Mammary epithelial cell (primary cell): Measurements from ENCODE around the gene FOXF1.

Experiments used
- EZH2 ChIP-seq: IDR thresholded peaks from 2 replicates; pipeline ENCODE4 v1.6.1; 2012; ENCODE audit warnings: low read length, inconsistent platforms, borderline replicate concordance
- TF ChIP-seq, protein P1 (sequence below), 2 donors: IDR thresholded peaks in 1 of 2; conservative IDR thresholded peaks in 1 of 2; 2 replicates each; pipeline ENCODE4 v1.5.1; 2011 to 2012; ENCODE audit warnings: inconsistent platforms in 2 of 2, low read length in 2 of 2, mild to moderate bottlenecking in 2 of 2, control low read depth in 1 of 2, low read depth in 1 of 2; ENCODE audit not compliant: insufficient read depth in 1 of 2; ENCODE audit errors: extremely low read depth in 1 of 2

DNA sequence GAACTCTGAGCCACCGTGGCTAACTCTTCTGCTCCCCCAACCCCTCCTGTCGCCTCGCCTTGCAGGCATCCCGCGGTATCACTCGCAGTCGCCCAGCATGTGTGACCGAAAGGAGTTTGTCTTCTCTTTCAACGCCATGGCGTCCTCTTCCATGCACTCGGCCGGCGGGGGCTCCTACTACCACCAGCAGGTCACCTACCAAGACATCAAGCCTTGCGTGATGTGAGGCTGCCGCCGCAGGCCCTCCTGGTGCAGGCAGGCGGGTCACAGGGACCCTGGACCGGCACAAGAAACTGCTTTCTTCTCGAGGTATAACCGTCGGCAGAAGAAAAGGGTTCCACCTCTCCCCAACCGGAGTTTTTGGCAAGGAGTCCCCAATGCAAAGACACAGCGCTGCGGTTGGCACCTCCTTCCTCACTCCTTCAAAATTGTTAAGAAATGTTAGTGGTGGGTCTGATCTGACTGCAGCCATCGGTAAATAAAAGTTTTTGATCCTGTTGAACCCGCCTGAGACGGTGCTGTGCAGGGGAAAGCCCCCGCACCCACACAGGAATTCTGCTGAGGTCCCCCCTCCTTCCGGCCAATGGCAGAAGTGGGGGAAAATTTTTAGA, 2.6 kb downstream of the FOXF1 start:
- TF ChIP-seq EZH2, result peak; percentile 88
- TF ChIP-seq, protein P1, sequence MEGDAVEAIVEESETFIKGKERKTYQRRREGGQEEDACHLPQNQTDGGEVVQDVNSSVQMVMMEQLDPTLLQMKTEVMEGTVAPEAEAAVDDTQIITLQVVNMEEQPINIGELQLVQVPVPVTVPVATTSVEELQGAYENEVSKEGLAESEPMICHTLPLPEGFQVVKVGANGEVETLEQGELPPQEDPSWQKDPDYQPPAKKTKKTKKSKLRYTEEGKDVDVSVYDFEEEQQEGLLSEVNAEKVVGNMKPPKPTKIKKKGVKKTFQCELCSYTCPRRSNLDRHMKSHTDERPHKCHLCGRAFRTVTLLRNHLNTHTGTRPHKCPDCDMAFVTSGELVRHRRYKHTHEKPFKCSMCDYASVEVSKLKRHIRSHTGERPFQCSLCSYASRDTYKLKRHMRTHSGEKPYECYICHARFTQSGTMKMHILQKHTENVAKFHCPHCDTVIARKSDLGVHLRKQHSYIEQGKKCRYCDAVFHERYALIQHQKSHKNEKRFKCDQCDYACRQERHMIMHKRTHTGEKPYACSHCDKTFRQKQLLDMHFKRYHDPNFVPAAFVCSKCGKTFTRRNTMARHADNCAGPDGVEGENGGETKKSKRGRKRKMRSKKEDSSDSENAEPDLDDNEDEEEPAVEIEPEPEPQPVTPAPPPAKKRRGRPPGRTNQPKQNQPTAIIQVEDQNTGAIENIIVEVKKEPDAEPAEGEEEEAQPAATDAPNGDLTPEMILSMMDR (conservative IDR thresholded peaks at IDR 0.05 in 1 of 2, IDR thresholded peaks at IDR 0.05 in 1 of 2; ENCODE audit: extremely low read depth in 1 of 2, insufficient read depth in 1 of 2, low read depth in 1 of 2, low read length in 2 of 2), result no peak
